ENCODE results near the gene CACNB2.

DNA sequence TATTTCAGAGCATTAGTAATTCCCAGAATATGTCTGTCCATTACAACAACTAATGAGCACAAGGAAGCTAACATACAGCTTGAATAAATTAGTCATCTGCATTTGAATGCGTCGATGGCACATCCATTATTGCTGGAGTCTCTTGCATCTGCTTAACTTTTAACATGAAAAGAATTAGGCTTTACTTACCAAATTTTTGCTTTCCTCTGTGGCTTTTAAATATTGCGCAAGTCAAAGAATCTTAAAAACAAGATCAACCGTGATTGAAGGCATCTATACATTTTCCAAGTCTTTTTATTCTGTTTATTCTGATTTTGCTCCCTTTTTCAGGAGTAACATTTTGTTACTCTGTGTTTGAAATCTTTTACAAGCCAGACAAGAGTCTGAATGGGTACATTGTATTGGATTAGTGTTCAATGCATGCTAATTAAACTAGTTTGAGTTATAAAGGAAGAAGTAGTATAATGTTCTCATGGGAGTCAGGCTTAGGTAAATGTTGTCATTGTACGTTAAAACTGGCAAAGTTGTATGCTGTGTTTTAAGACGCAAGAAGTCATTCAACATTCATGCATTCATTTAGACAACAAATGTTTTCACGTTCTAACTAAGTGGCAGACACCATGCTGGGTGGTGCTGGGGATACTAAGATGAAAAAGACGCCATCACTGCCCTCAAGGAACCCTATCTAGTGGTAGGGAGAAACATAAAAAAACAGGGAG lies 4.0 kb upstream of the CACNB2 start:
- TF ChIP-seq, protein P1, sequence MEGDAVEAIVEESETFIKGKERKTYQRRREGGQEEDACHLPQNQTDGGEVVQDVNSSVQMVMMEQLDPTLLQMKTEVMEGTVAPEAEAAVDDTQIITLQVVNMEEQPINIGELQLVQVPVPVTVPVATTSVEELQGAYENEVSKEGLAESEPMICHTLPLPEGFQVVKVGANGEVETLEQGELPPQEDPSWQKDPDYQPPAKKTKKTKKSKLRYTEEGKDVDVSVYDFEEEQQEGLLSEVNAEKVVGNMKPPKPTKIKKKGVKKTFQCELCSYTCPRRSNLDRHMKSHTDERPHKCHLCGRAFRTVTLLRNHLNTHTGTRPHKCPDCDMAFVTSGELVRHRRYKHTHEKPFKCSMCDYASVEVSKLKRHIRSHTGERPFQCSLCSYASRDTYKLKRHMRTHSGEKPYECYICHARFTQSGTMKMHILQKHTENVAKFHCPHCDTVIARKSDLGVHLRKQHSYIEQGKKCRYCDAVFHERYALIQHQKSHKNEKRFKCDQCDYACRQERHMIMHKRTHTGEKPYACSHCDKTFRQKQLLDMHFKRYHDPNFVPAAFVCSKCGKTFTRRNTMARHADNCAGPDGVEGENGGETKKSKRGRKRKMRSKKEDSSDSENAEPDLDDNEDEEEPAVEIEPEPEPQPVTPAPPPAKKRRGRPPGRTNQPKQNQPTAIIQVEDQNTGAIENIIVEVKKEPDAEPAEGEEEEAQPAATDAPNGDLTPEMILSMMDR (IDR thresholded peaks at IDR 0.05) = no peak
- no peak for TF ChIP-seq POLR2A (IDR thresholded peaks at IDR 0.05)
